K562 (cell line): Measurements from ENCODE around the gene NISCH.

Experiments
- EP300 ChIP-seq: IDR thresholded peaks from 2 replicates; pipeline ENCODE4 v1.6.1; 2012; ENCODE audit warnings: low read length, improper control_type of control experiment
- EZH2 ChIP-seq: IDR thresholded peaks from 2 replicates; pipeline ENCODE4 v1.6.1; 2012; ENCODE audit warnings: low read depth, mild to moderate bottlenecking, inconsistent platforms, low read length, borderline replicate concordance
- FOS ChIP-seq: IDR thresholded peaks from 3 replicates; pipeline ENCODE4 v1.6.1; 2011; ENCODE audit not compliant: insufficient read length; ENCODE audit errors: extremely low read depth
- FOXK2 ChIP-seq, 2 experiments: fragments of 450-650 bp; IDR thresholded peaks in 1 of 2; conservative IDR thresholded peaks in 1 of 2; 2 replicates each; pipeline ENCODE4 v1.6.1; 2016; ENCODE audit warnings: low read depth in 2 of 2, mild to moderate bottlenecking in 1 of 2
- ILF3 ChIP-seq: fragments of 450-650 bp; IDR thresholded peaks from 2 replicates; pipeline ENCODE4 v1.6.1; 2018; ENCODE audit warnings: antibody characterized with exemption, mild to moderate bottlenecking, moderate library complexity, borderline replicate concordance
- MEIS2 ChIP-seq: fragments of 450-650 bp; IDR thresholded peaks from 2 replicates; pipeline ENCODE4 v1.6.1; 2014; ENCODE audit warnings: mild to moderate bottlenecking; ENCODE audit not compliant: partially characterized antibody
- POLR2AphosphoS5 ChIP-seq: IDR thresholded peaks from 2 replicates; pipeline ENCODE4 v1.6.1; 2011; ENCODE audit warnings: mild to moderate bottlenecking, low read depth, low read length, moderate library complexity; ENCODE audit not compliant: control insufficient read depth, insufficient read depth
- RAD21 ChIP-seq, 2 experiments: fragments of 250-450 bp in 1 of 2; fragments of 450-650 bp in 1 of 2; sonication (Bioruptor Pico) in 1 of 2; formaldehyde crosslinking in 1 of 2; IDR thresholded peaks in 1 of 2; conservative IDR thresholded peaks in 1 of 2; 2 replicates each; pipeline versions ENCODE4 v1.4.0 to v1.8.0; 2020 to 2022; ENCODE audit warnings: mild to moderate bottlenecking in 2 of 2, moderate library complexity in 1 of 2
- TAF1 ChIP-seq: IDR thresholded peaks from 2 replicates; pipeline ENCODE4 v1.6.1; 2011; ENCODE audit warnings: mild to moderate bottlenecking, low read length, moderate library complexity; ENCODE audit not compliant: insufficient read depth, control insufficient read depth, severe bottlenecking; ENCODE audit errors: extremely low read depth
- TF ChIP-seq, protein P1 (sequence below), 2 experiments: fragments of 450-650 bp in 1 of 2; IDR thresholded peaks; 2 replicates each; pipeline ENCODE4 v1.6.1; 2011 to 2017; ENCODE audit warnings: low read depth in 2 of 2, antibody characterized with exemption in 1 of 2, borderline replicate concordance in 1 of 2, low read length in 1 of 2, mild to moderate bottlenecking in 1 of 2, mixed read lengths in 1 of 2; ENCODE audit not compliant: control insufficient read depth in 1 of 2

DNA sequence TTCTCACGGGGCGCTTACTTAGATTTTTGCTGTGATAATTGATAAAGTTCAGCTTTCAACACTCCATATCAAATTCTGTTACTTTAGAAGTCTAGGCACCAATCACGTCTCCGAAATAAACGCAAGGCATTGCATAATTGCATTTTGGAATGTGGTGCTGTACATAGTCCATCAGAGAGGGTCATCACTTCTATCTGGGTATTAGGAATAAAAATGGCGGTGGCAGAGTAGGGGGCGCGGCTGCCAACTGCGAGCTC lies 80.6 kb downstream of the NISCH start:
- TF ChIP-seq ILF3 (no peak), MEIS2 (no peak), RAD21 (CRISPR knock-in tag; conservative IDR thresholded peaks at IDR 0.05 in 1 of 2, IDR thresholded peaks at IDR 0.05 in 1 of 2) (no peak), POLR2AphosphoS5 (no peak), FOXK2 (conservative IDR thresholded peaks at IDR 0.05 in 1 of 2, IDR thresholded peaks at IDR 0.05 in 1 of 2; ENCODE audit: low read depth in 2 of 2) (no peak), EP300 (no peak), TAF1 (no peak), EZH2 (no peak), FOS (no peak)
- TF ChIP-seq, protein P1, sequence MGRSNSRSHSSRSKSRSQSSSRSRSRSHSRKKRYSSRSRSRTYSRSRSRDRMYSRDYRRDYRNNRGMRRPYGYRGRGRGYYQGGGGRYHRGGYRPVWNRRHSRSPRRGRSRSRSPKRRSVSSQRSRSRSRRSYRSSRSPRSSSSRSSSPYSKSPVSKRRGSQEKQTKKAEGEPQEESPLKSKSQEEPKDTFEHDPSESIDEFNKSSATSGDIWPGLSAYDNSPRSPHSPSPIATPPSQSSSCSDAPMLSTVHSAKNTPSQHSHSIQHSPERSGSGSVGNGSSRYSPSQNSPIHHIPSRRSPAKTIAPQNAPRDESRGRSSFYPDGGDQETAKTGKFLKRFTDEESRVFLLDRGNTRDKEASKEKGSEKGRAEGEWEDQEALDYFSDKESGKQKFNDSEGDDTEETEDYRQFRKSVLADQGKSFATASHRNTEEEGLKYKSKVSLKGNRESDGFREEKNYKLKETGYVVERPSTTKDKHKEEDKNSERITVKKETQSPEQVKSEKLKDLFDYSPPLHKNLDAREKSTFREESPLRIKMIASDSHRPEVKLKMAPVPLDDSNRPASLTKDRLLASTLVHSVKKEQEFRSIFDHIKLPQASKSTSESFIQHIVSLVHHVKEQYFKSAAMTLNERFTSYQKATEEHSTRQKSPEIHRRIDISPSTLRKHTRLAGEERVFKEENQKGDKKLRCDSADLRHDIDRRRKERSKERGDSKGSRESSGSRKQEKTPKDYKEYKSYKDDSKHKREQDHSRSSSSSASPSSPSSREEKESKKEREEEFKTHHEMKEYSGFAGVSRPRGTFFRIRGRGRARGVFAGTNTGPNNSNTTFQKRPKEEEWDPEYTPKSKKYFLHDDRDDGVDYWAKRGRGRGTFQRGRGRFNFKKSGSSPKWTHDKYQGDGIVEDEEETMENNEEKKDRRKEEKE (IDR thresholded peaks at IDR 0.05; ENCODE audit: borderline replicate concordance in 1 of 2, control insufficient read depth in 1 of 2, low read depth in 2 of 2, low read length in 1 of 2) = no peak
